Measurements from ENCODE around the gene KRT9.

GRCh38 chr17:41559548-41559947, 12.3 kb downstream of the KRT9 start:
- TF ChIP-seq CTCF (IDR thresholded peaks at IDR 0.05) (no peak), EP300 (IDR thresholded peaks at IDR 0.05; ENCODE audit: low read depth) (no peak), POLR2A (IDR thresholded peaks at IDR 0.05) (no peak), POLR2AphosphoS5 (IDR thresholded peaks at IDR 0.05) (no peak)

All from transverse colon (tissue), 4 donors.